HG03571 (cell line): ENCODE measurements around the gene MPV17L2.
"Not testable (repeated sequence)": the region's sequence is repeated elsewhere in the genome, so short reads cannot be mapped to it uniquely, and the experiment has no call there.

Experiments
- ATAC-seq: cut with Tn5 transposase; IDR thresholded peaks from one replicate; pipeline ENCODE4 v1.9.1; 2021; ENCODE audit not compliant: unreplicated experiment

MPV17L2 gene

DNA sequence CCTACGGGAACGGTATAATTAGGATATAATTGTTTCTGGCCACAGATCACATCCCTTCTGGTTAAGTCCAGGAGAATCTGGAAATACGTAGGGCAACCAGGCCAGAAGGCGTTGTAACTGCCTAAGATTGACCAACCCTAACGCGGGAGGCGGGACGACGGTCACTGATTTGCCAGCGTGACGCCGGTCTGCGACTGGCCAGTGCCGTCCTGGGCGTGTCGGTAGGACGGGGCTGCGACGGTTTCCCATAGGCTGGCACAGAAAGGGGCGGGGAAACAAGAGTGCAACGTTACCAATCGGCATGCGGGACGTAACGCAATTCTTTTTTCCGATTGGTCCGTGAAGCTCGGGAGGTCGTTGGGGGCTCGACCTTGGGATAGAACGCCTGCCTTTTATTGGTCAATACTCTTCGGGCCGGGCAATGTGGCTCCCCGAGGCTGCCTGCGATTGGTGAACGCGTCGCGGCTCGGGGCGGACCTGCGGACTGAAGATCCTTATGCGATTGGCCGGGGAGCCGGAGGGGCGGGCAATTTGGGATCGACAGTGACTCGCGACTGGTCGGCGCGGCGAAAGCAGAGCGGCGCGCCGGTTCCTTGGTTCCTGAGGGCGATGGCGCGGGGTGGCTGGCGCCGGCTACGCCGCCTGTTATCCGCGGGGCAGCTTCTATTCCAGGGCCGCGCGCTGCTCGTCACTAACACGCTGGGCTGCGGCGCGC lies at the start of gene MPV17L2:
Gene MPV17L2, plus strand, starts transcription at position 546 of the 715 bp plus-strand sequence. Its CDS starts 64 bp downstream, at position 610.
- peak; percentile 72 for ATAC-seq

GRCh38 chr19:18143902-18144301 lies 49.1 kb upstream of the MPV17L2 start:
- ATAC-seq, result no peak

DNA sequence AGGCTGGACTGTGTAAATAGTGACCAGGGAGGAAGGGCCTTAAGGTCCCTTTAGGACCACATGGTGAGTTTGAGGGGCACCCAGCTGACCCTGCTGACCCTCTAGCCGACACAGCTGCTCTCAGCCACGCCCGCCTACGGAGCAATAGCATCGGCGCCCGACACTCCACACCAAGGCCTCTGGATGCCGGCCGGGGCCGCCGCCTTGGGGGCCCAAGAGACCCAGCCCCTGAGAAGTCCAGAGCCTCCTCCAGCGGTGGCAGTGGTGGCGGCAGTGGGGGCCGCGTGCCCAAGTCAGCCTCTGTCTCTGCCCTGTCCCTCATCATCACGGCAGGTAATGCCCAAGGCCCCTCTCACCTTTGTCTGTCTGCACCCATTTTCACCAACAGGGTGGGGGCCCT lies 48.7 kb upstream of the MPV17L2 start:
- ATAC-seq, result no peak

DNA sequence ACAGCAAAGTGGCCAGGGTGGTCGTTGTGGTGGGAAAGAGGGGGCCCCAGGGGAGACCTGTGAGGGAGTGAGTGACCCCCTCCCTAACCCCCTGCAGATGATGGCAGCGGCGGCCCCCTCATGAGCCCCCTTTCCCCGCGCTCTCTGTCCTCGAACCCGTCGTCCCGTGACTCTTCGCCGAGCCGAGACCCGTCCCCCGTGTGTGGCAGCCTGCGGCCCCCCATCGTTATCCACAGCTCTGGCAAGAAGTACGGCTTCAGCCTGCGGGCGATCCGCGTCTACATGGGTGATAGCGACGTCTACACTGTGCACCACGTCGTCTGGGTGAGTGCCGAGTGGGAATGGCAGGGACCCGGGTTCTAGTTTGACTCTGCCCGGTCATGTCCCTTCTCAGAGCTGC lies 48.1 kb upstream of the MPV17L2 start:
- no peak for ATAC-seq

- no peak for ATAC-seq
Measured at GRCh38 chr19:18145391-18145999, 47.5 kb upstream of the MPV17L2 start.

DNA sequence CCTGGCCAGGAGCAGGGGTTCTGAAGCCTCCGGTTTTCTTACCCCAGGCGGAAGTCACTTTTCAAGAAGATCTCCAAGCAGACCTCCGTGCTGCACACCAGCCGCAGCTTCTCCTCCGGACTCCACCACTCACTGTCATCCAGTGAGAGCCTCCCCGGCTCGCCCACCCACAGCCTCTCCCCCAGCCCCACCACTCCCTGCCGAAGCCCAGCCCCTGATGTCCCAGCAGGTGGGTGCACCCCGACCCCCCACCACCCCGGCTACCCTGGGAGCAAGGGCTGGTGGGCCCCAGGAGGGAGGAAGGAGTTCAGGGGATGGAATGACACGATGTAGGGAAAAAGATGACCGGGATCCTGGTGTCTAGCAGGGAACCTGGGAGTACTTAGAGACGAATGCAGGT lies 45.6 kb upstream of the MPV17L2 start:
- ATAC-seq, result no peak

GRCh38 chr19:18149596-18149975 lies 43.4 kb upstream of the MPV17L2 start:
- no peak for ATAC-seq

DNA sequence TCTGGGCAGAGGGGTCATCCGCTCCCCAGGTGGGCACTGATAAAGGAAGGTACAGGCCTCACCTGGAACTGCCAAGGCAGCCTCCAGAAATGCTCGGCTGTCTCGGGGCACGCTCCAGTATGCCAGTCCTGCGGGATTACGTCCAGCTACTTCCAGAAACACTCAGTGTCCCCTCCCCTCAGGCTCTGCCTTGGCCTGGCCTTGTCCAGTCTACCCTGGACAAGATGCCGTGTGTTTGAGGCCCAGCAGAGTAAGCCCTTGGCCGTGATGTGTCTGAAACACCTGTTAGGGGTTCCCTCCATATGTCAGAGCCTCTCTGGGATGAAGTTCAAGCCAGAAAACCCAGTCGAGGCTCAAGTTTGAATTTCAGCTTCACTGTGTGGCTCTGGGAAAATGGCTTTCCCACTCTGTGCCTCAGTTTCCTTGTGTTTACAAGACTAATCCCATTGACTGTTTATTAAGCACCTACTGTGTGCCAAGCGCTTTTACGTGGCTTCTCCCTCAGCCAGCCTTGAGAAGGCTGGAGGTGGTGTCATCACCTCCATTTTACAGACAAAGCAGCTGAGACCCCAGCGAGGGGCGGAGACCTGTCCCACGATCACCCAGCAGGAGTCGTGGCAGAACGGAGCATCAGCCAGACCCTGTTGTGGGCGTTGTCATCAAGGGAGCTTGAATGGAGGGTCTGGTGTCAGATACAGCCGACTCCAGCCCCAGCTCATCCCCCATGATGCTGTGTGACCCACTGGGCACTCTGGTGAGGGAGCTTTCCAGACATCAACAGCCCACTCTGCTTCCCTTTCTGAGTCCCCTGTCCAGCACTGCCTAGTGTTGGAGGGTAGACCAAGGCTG lies 42.0 kb upstream of the MPV17L2 start:
- ATAC-seq, result no peak

- peak; percentile 61 for ATAC-seq
Measured at GRCh38 chr19:18152442-18152816, 40.6 kb upstream of the MPV17L2 start.

- ATAC-seq, result peak; percentile 53
Measured at GRCh38 chr19:18152817-18153555, 40.0 kb upstream of the MPV17L2 start, which contains the start of gene PIK3R2. Gene PIK3R2 (plus strand): TSS chr19:18153163. CDS start chr19:18155880, 2,717 bp downstream.

- no peak for ATAC-seq
Measured at GRCh38 chr19:18153556-18154134, 39.4 kb upstream of the MPV17L2 start.

- ATAC-seq, result no peak
Measured at GRCh38 chr19:18155095-18156087, 37.6 kb upstream of the MPV17L2 start.

DNA sequence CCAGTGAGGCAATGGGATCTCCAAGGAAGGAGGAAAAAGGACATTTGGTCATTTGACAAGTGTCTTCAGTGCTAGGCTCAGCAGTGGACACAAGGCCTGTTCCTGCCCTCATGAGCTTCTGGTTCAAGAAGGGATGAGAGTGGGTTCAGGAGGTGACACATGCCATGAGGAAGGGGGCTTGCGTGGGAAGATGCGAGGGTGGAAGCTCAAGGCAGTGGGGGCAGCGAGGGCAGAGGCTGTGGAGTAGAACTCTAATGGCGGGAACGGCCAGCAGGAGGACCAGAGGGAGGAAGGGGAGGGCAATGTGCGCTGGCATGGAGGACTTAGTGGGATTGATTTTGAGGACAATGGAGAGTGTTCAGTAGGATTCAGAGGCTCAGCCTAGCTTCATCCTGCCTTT lies 36.8 kb upstream of the MPV17L2 start:
- ATAC-seq, result no peak

GRCh38 chr19:18156841-18157464 lies 36.1 kb upstream of the MPV17L2 start:
- ATAC-seq, result no peak

DNA sequence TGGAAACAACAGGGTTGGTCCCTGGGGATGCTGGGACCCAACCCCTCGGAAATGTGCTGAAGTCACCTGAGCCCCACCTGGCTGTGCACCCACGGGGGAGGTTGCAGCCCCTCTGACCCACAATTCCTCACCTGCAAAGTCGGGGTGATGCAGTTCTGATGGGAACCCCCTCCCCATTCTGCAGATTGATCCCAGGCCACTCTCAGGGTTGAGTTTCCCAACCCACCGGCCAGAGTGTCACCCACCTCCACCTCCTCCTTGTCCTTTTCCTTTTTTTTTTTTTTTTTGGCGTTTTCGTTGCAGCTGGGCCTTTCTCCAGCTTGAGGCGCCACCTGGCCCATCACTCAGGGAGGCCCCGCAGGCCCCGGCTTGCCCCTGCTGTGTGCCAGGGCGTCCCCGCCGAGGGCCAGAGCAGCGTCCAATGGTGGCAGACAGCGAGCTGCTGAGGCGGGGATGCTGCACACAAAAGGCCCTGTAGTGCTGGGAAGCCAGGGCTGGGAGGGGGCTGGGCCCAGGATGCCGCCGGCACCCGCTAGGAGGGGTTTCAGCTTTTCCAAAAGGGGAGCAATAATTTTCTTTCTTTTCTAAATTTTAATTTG lies 35.5 kb upstream of the MPV17L2 start:
- no peak for ATAC-seq

DNA sequence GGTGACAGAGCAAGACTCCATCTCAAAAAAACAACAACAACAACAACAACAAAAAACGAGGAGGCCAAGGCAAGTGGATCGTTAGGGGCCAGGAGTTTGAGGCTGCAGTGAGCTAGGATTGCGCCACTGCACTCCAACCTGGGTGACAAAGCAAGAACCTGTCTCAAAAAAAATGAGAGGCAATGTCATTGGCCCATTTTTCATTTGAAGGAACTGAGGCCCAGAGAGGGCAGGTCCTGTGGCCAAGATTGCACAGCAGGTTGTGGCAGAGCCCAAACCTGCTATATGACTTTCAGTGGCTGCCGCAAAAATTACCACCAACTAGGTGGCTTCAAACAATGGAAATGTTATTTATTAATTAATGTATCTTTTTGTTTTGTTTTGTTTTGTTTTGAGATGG lies 34.6 kb upstream of the MPV17L2 start:
- ATAC-seq, result no peak

- ATAC-seq, result not testable (repeated sequence)
Measured at GRCh38 chr19:18159059-18159616, 33.9 kb upstream of the MPV17L2 start.

- ATAC-seq, result no peak
Measured at GRCh38 chr19:18159810-18160209, 33.2 kb upstream of the MPV17L2 start.
